Stomach (tissue), 4 donors: ENCODE data around the gene TGOLN2.
"Not testable (repeated sequence)": the region's sequence is repeated elsewhere in the genome, so short reads cannot be mapped to it uniquely, and the experiment has no call there.

ENCODE experiments used
- CTCF ChIP-seq, 7 experiments: fragments of 450-650 bp in 4 of 7; fragments of 200-600 bp in 3 of 7; sonication (generic) in 3 of 7; IDR thresholded peaks; one replicate each; pipeline ENCODE4 v1.5.1; 2016 to 2019; ENCODE audit warnings: antibody characterized with exemption in 7 of 7, control low read depth in 2 of 7, mild to moderate bottlenecking in 1 of 7
- EP300 ChIP-seq: sonication (generic); formaldehyde crosslinking; IDR thresholded peaks from one replicate; pipeline ENCODE4 v1.6.1; 2017; ENCODE audit warnings: antibody characterized with exemption
- POLR2A ChIP-seq, 4 donors: fragments of 450-650 bp; IDR thresholded peaks; one replicate each; pipeline ENCODE4 v1.6.1; 2016; ENCODE audit warnings: antibody characterized with exemption in 4 of 4, control low read depth in 2 of 4, mild to moderate bottlenecking in 1 of 4, moderate library complexity in 1 of 4
- POLR2AphosphoS5 ChIP-seq, 3 donors: sonication (generic); formaldehyde crosslinking; IDR thresholded peaks; one replicate each; pipeline ENCODE4 v1.6.1; 2016; ENCODE audit warnings: antibody characterized with exemption in 3 of 3

GRCh38 chr2:85315921-85316320 is 11.9 kb downstream of the TGOLN2 start:
- TF ChIP-seq EP300; CTCF (IDR thresholded peaks at IDR 0.05); POLR2AphosphoS5 (IDR thresholded peaks at IDR 0.05); POLR2A (IDR thresholded peaks at IDR 0.05): not testable (repeated sequence)
